Breast epithelium (tissue), 4 donors: ENCODE data around the gene AGRP. TPM values are rescaled to one million over a fixed set of nuclear protein-coding genes. Genes with fewer than 3 reads are reported as not detected.

Experiments used
- DNase-seq, 2 donors: peaks; one replicate each; pipeline ENCODE4 v3.0.0-alpha.2; 2019; ENCODE audit warnings: low spot score in 2 of 2
- H3K27ac ChIP-seq, 2 donors: fragments of 200-600 bp; sonication (generic) in 1 of 2; one replicate each; pipeline ENCODE4 v1.5.1; 2016 to 2019; ENCODE audit warnings: mild to moderate bottlenecking in 1 of 2
- H3K27me3 ChIP-seq, 2 donors: fragments of 200-600 bp; sonication (generic) in 1 of 2; one replicate each; pipeline versions ENCODE4 v1.5.1 to v1.6.0; 2017 to 2019; ENCODE audit warnings: control low read depth in 1 of 2, mild to moderate bottlenecking in 1 of 2
- H3K36me3 ChIP-seq: fragments of 200-600 bp; one replicate; pipeline ENCODE4 v1.5.1; 2019
- H3K4me1 ChIP-seq, 2 donors: fragments of 200-600 bp; sonication (generic); one replicate each; pipeline ENCODE4 v1.5.1; 2016 to 2019; ENCODE audit warnings: control low read depth in 1 of 2
- H3K4me3 ChIP-seq, 3 donors: fragments of 200-600 bp; sonication (generic); 1 replicate in 2 of 3; 2 replicates in 1 of 3; pipeline ENCODE4 v1.5.1; 2016 to 2019; ENCODE audit warnings: mild to moderate bottlenecking in 3 of 3, moderate library complexity in 2 of 3
- H3K9me3 ChIP-seq, 2 donors: fragments of 200-600 bp; sonication (generic) in 1 of 2; one replicate each; pipeline ENCODE4 v1.5.1; 2016 to 2019; ENCODE audit warnings: control low read depth in 1 of 2
- CTCF ChIP-seq, 3 donors: fragments of 450-650 bp; IDR thresholded peaks; one replicate each; pipeline ENCODE4 v1.5.1; 2016 to 2017; ENCODE audit warnings: antibody characterized with exemption in 3 of 3, mild to moderate bottlenecking in 3 of 3, moderate library complexity in 3 of 3
- POLR2A ChIP-seq: fragments of 450-650 bp; IDR thresholded peaks from one replicate; pipeline ENCODE4 v1.6.1; 2016; ENCODE audit warnings: antibody characterized with exemption, mild to moderate bottlenecking, moderate library complexity
- POLR2AphosphoS5 ChIP-seq, 3 donors: sonication (generic); formaldehyde crosslinking; IDR thresholded peaks; one replicate each; pipeline ENCODE4 v1.6.1; 2017; ENCODE audit warnings: antibody characterized with exemption in 3 of 3
- intact Hi-C: fragments of 100-400 bp; cut with DNase I; formaldehyde crosslinking; loops from one replicate; pipeline ENCODE4 v1.15.1; 2023; ENCODE audit warnings: low total_unique reads
- total RNA-seq, 3 donors: library from RNA; depleted of rRNA; stranded (reverse); fragments of >200 nt; gene quantifications; one replicate each; pipeline ENCODE4 v1.1.0, GENCODE V29; 2016

AGRP gene
- total RNA-seq, 3 donors from 2014 or later, result not detected

GRCh38 chr16:67438098-67438791 lies 45.1 kb downstream of the AGRP start:
- Histone ChIP-seq H3K4me1 (peaks cover 0 to 22% of the 10 kb centered on the region in 2 donors), H3K27me3 (no peaks in the 10 kb centered on the region), H3K4me3 (no peak overlapping the region), H3K27ac (peak overlapping the region; percentile 57 to 87), H3K36me3 (no peaks in the 10 kb centered on the region), H3K9me3 (no peaks in the 10 kb centered on the region)
- no peak for DNase-seq
- intact Hi-C loops, result no loop called here
- no peak for TF ChIP-seq POLR2A
- TF ChIP-seq CTCF (IDR thresholded peaks at IDR 0.05), result no peak
- peak in 2 of 3 donors; percentile 10 to 65 for TF ChIP-seq POLR2AphosphoS5 (IDR thresholded peaks at IDR 0.05)

GRCh38 chr16:67437513-67437912 lies 45.8 kb downstream of the AGRP start:
- H3K4me1 ChIP-seq, result peaks cover 0 to 15% of the 10 kb centered on the region in 2 donors
- H3K27ac ChIP-seq, result peak overlapping the region in 1 of 2 donors; percentile 87
- H3K9me3 ChIP-seq, result no peaks in the 10 kb centered on the region
- no peak for TF ChIP-seq POLR2A
- TF ChIP-seq POLR2AphosphoS5 (IDR thresholded peaks at IDR 0.05), result no peak
- no peak for TF ChIP-seq CTCF (IDR thresholded peaks at IDR 0.05)
- no peaks in the 10 kb centered on the region for H3K36me3 ChIP-seq
- no peak overlapping the region for H3K4me3 ChIP-seq
- intact Hi-C loops, result no loop called here
- DNase-seq, result no peak
- H3K27me3 ChIP-seq, result no peaks in the 10 kb centered on the region

- H3K27me3 ChIP-seq, result no peaks in the 10 kb centered on the region
- peaks cover 0 to 7% of the 10 kb centered on the region in 2 donors for H3K4me1 ChIP-seq
- H3K4me3 ChIP-seq, result no peak overlapping the region
- H3K27ac ChIP-seq, result no peak overlapping the region
- intact Hi-C loops, result no loop called here
- H3K36me3 ChIP-seq, result no peaks in the 10 kb centered on the region
- no peak for DNase-seq
- H3K9me3 ChIP-seq, result no peaks in the 10 kb centered on the region
- TF ChIP-seq POLR2AphosphoS5 (IDR thresholded peaks at IDR 0.05) (no peak), CTCF (IDR thresholded peaks at IDR 0.05) (no peak), POLR2A (no peak)
Observed at GRCh38 chr16:67436640-67437193, 46.6 kb downstream of the AGRP start.

- TF ChIP-seq CTCF (IDR thresholded peaks at IDR 0.05) (no peak), POLR2A (no peak), POLR2AphosphoS5 (IDR thresholded peaks at IDR 0.05) (no peak)
- intact Hi-C loops, result no loop called here
- no peaks in the 10 kb centered on the region for H3K27me3 ChIP-seq
- no peak for DNase-seq
- H3K9me3 ChIP-seq, result no peaks in the 10 kb centered on the region
- H3K4me3 ChIP-seq, result no peak overlapping the region
- no peaks in the 10 kb centered on the region for H3K36me3 ChIP-seq
- H3K4me1 ChIP-seq, result peaks cover 0 to 4% of the 10 kb centered on the region in 2 donors
- H3K27ac ChIP-seq, result no peak overlapping the region
Observed at GRCh38 chr16:67435758-67436164, 47.6 kb downstream of the AGRP start.

- Histone ChIP-seq H3K4me1 (peaks cover 0 to 7% of the 10 kb centered on the region in 2 donors), H3K27me3 (no peaks in the 10 kb centered on the region), H3K9me3 (no peaks in the 10 kb centered on the region), H3K27ac (peak overlapping the region; percentile 79 to 88), H3K36me3 (no peaks in the 10 kb centered on the region), H3K4me3 (peak overlapping the region in 1 of 3 donors; percentile 58)
- intact Hi-C loops, result no loop called here
- no peak for DNase-seq
- TF ChIP-seq POLR2AphosphoS5 (IDR thresholded peaks at IDR 0.05), result no peak
- TF ChIP-seq POLR2A, result no peak
- TF ChIP-seq CTCF (IDR thresholded peaks at IDR 0.05), result no peak
Observed at GRCh38 chr16:67433131-67433719, 50.1 kb downstream of the AGRP start.
